SU-DHL-6 (cell line): Measurements from ENCODE around the gene ALDOC.

Experiments used
- H2AFZ ChIP-seq: fragments of 200-600 bp; sonication (generic); 2 replicates; pipeline ENCODE4 v1.6.1; 2014; ENCODE audit warnings: low read depth, mild to moderate bottlenecking, moderate library complexity, mixed read lengths, antibody characterized with exemption, low read length; ENCODE audit not compliant: severe bottlenecking
- H3F3A ChIP-seq: fragments of 200-600 bp; shearing (Covaris generic); 2 replicates; pipeline ENCODE4 v1.6.0; 2016; ENCODE audit warnings: antibody characterized with exemption, mild to moderate bottlenecking; ENCODE audit not compliant: insufficient read depth
- H3K27ac ChIP-seq: fragments of 200-600 bp; sonication (generic); 2 replicates; pipeline ENCODE4 v1.5.1; 2016; ENCODE audit warnings: low read depth, mild to moderate bottlenecking, low read length, moderate library complexity, mixed read lengths
- H3K27me3 ChIP-seq: fragments of 200-600 bp; sonication (generic), shearing (Covaris generic); 2 replicates; pipeline ENCODE4 v1.6.0; 2014; ENCODE audit warnings: mild to moderate bottlenecking, low read length
- H3K36me3 ChIP-seq: fragments of 200-600 bp; sonication (generic); 2 replicates; pipeline ENCODE4 v1.6.1; 2014; ENCODE audit warnings: mild to moderate bottlenecking, low read length, mixed read lengths
- H3K4me2 ChIP-seq: fragments of 300-600, 200-600 bp; shearing (Covaris generic), sonication (generic); 2 replicates; pipeline ENCODE4 v1.6.0; 2014; ENCODE audit warnings: low read length, low read depth, mild to moderate bottlenecking; ENCODE audit not compliant: poor library complexity, severe bottlenecking
- H3K4me3 ChIP-seq: fragments of 200-600 bp; sonication (generic); 2 replicates; pipeline ENCODE4 v1.5.1; 2014; ENCODE audit warnings: antibody characterized with exemption, low read length, mild to moderate bottlenecking, mixed read lengths; ENCODE audit not compliant: insufficient read depth, poor library complexity, severe bottlenecking
- H3K79me2 ChIP-seq: fragments of 200-600 bp; sonication (generic); 2 replicates; pipeline ENCODE4 v1.6.1; 2014; ENCODE audit warnings: mild to moderate bottlenecking, low read length, moderate library complexity; ENCODE audit not compliant: insufficient read depth
- H3K9ac ChIP-seq: fragments of 200-600 bp; sonication (generic); 2 replicates; pipeline ENCODE4 v1.7.0; 2014; ENCODE audit warnings: mild to moderate bottlenecking, low read length
- H3K9me2 ChIP-seq: fragments of 200-600 bp; sonication (generic); replicated peaks from 2 replicates; pipeline ENCODE4 v1.6.1; 2014; ENCODE audit warnings: low read length; ENCODE audit not compliant: insufficient read depth
- H3K9me3 ChIP-seq: fragments of 200-600 bp; sonication (generic); 2 replicates; pipeline ENCODE4 v1.6.1; 2014; ENCODE audit warnings: low read length, mixed read lengths; ENCODE audit not compliant: insufficient read depth
- H4K20me1 ChIP-seq: fragments of 200-600 bp; sonication (generic); 2 replicates; pipeline ENCODE4 v1.6.1; 2014; ENCODE audit warnings: low read depth, mild to moderate bottlenecking, antibody characterized with exemption, low read length, moderate library complexity, mixed read lengths
- CTCF ChIP-seq: fragments of 200-600 bp; sonication (generic); IDR thresholded peaks from one replicate; pipeline ENCODE4 v1.5.1; 2017; ENCODE audit warnings: antibody characterized with exemption, mild to moderate bottlenecking, low read length, moderate library complexity; ENCODE audit not compliant: insufficient read depth, poor library complexity, severe bottlenecking
- EZH2phosphoT487 ChIP-seq: fragments of 200-600 bp; sonication (generic), shearing (Covaris generic); conservative IDR thresholded peaks from 2 replicates; pipeline ENCODE4 v1.6.1; 2018; ENCODE audit warnings: mild to moderate bottlenecking, antibody characterized with exemption, low read length, moderate library complexity, mixed read lengths

Gene ALDOC

DNA sequence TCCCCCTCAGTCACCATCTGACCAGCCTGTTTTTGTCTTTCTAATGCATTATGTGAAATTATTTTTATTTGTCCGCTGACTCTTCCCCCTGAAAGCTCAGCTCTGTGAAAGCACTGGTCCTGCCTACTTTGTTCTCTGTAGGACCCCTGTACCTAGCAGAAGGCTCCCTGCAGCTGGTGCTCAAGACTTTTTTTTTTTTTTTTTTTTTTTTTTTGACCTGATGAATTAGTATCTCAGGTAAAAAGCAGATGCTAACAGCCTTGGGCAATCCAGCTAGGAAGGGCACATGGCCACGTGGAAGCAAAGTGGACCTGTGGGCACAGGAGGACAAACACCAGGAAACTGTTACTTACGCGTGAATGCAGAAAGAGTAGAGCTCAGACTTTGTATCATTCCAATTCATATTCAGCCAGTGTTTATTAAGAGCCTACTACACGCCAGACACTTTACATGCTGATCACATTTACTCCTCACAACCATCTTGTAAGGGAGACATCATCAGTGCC is 23.6 kb downstream of the ALDOC start:
- no peaks in the 10 kb centered on the region for H3K9me3 ChIP-seq
- peak overlapping the region; percentile 61 for H3K4me2 ChIP-seq
- H3K36me3 ChIP-seq = no peaks in the 10 kb centered on the region
- no peaks in the 10 kb centered on the region for H3F3A ChIP-seq
- H3K9me2 ChIP-seq = no peaks in the 10 kb centered on the region
- H3K79me2 ChIP-seq = no peaks in the 10 kb centered on the region
- no peak overlapping the region for H2AFZ ChIP-seq
- H3K4me3 ChIP-seq = no peak overlapping the region
- TF ChIP-seq EZH2phosphoT487 (no peak), CTCF (no peak)
- H3K27ac ChIP-seq = no peak overlapping the region
- H3K9ac ChIP-seq = no peak overlapping the region
- no peaks in the 10 kb centered on the region for H3K27me3 ChIP-seq
- H4K20me1 ChIP-seq = no peaks in the 10 kb centered on the region

GRCh38 chr17:28552176-28552999 is 24.3 kb downstream of the ALDOC start, which contains the start of gene UNC119:
Gene UNC119, minus strand, starts transcription at chr17:28552624. Its CDS starts 67 bp downstream, at chr17:28552557.
- no peaks in the 10 kb centered on the region for H4K20me1 ChIP-seq
- no peaks in the 10 kb centered on the region for H3K79me2 ChIP-seq
- H3K27ac ChIP-seq = no peak within 1 kb of the TSS
- H2AFZ ChIP-seq = peak within 1 kb of the TSS; percentile 53
- no peaks in the 10 kb centered on the region for H3F3A ChIP-seq
- H3K4me3 ChIP-seq = peak within 1 kb of the TSS; percentile 49
- peak within 1 kb of the TSS; percentile 61 for H3K4me2 ChIP-seq
- H3K27me3 ChIP-seq = no peaks in the 10 kb centered on the region
- no peaks in the 10 kb centered on the region for H3K9me2 ChIP-seq
- TF ChIP-seq EZH2phosphoT487 (no peak), CTCF (no peak)
- peak within 1 kb of the TSS; percentile 44 for H3K9ac ChIP-seq
- no peaks in the 10 kb centered on the region for H3K9me3 ChIP-seq
- H3K36me3 ChIP-seq = no peaks in the 10 kb centered on the region

DNA sequence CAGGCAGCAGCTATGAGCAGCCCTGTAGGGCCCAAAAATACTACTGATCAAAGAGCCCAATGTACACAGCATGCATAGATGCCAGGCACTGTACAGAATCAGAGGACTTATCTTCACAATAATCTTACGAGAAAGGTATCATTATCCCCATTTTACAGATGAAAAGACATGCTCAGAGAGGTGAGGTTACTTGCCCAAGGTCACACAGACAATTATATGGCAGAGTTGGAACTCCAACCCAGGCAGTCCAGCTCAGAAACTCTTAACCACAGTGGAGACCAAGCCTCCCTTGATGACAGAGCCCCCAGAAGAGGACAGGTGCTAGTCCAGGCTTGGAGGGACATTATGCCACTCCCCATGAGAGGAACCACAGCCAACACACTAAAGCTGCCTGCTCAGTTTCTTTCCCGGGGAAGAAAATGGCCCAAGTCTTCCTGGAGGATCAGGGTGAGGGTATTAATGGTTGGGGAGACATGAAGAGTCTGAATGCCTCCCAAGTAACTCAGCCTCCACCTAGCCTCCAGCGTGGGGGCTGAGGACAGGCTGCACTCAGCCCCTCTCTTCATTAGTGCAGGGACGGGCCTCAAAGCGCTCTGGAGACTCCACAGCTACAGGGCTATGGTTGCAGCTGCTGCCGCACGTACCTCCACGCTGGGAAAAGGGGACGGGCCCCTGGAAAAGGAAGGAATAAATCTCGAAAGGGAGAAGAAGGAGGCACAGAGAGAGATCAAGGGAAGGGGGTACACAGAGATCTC is 25.1 kb downstream of the ALDOC start:
- no peaks in the 10 kb centered on the region for H3K79me2 ChIP-seq
- no peaks in the 10 kb centered on the region for H3K9me2 ChIP-seq
- no peaks in the 10 kb centered on the region for H4K20me1 ChIP-seq
- peaks cover 2% of the 10 kb centered on the region; the same call in 1 of the 2 replicates for H3F3A ChIP-seq
- no peaks in the 10 kb centered on the region for H3K27me3 ChIP-seq
- peak overlapping the region; percentile 61 for H3K4me2 ChIP-seq
- 0 out of 2 replicates have a peak overlapping the region, but pooled peaks have one; percentile 44 for H3K9ac ChIP-seq
- H2AFZ ChIP-seq = no peak overlapping the region
- no peak overlapping the region for H3K27ac ChIP-seq
- TF ChIP-seq CTCF = no peak
- TF ChIP-seq EZH2phosphoT487 = no peak
- H3K9me3 ChIP-seq = no peaks in the 10 kb centered on the region
- H3K36me3 ChIP-seq = no peaks in the 10 kb centered on the region
- no peak overlapping the region for H3K4me3 ChIP-seq
